Stimulated activated CD4-positive, alpha-beta T cell treated with anti-CD3 and anti-CD28 coated beads, TNF-alpha, amount 100 ng/mL, for 24 hours (primary cell): ENCODE data around the gene MFSD1.

Source experiments
- DNase-seq, 3 experiments: peaks; one replicate each; pipeline ENCODE4 v3.0.0-alpha.2; 2020; ENCODE audit warnings: low read depth in 3 of 3

The MFSD1 gene

DNA sequence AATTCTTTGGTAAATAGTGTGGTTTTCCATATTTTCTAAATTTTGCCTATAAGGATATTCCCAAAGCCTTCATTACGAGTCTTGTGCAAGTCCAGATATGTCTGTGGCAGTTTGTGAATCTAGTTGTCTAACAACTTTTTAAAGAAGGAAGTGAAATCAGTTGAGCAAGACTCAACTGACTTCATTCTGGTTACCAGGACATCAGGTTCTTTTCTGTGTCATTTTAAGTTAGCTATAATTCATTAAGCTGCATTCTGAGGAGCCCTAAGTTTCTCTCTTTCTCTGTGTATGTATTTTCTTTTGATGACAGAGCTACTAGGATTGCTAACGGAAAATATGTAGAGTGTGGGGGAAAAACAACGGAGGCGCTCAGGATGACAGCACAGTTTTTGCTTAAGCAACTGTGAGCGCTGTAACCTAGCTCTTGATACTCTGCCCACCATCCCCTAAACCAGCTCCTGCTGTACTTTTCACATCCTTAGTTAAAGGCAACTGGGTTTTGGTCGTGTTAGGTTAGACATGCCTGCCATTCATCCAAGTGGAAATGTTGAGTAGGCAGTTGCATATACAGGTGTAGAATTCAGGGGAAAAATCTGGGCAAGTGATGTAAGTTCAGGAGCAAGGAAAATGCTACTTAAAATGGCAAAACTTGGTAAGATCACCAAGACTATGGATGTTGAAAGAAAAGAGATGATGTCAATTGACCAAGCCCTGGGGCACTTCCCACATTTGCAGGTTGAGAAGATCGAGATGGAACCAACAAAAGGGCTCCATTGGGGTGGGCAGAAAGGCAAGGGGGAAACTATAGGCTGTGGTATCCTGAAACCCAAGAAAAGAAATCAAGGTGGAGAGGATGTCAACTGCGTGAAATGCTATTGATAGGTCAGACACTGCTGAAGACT lies 9.2 kb downstream of the MFSD1 start:
- DNase-seq, result no peak

DNA sequence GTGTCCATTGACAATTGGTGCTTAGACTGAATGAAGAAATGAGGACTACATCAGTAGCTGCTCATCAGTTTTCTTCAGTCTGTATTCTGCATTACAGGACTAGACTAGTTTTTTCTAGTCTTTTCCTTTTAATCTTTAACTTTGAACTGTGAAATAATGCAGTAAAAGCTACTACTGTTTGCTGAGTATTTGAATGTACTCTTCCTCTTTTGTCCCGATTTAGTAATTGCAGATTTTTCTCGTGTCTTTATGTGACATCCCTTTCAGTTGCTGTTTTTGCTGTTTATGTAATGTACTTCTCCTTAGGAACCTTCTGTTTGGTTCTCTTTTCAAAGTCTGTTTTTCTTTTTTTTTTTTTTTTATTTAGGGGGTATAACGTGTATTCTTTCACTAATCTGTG lies 17.4 kb downstream of the MFSD1 start:
- no peak for DNase-seq

DNA sequence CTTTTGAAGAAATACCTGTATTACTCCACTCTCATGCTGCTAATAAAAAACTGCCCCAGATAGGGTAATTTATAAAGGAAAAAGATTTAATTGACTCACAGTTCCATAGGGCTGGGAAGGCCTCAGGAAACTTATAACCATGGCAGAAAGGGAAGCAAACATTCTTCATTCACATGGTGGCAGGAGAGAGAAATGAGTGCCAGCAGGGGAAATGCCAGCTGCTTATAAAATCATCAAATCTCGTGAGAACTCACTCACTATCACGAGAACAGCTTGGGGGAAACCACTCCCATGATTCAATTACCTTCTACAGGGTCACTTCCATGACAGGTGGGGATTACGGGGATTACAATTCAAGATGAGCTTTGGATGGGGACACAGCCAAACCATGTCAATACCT lies 18.7 kb downstream of the MFSD1 start:
- DNase-seq, result no peak

- no peak for DNase-seq
Measured at GRCh38 chr3:158821847-158822246, 20.0 kb downstream of the MFSD1 start.

GRCh38 chr3:158823426-158823825 lies 21.6 kb downstream of the MFSD1 start:
- DNase-seq, result no peak

DNA sequence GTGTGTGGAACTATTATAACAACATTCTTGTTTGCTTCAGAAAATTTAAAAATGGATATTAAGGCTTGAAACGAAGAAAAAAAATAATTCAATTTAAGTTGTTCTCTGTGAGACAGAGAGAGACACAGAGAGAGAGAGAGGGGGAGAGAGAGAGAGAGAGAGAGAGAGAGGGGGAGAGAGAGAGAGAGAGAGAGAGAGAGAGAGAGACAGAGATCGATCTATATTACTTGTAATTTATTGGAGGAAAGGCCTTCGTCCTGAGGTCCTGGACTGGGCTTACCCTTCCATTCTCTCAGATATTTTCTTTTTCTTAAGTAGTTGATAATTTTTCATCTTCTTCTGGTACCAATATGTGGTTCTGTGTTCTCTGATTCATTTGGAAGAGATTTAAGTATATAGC lies 25.9 kb downstream of the MFSD1 start:
- DNase-seq, result no peak

GRCh38 chr3:158830391-158830790 lies 28.5 kb downstream of the MFSD1 start:
- no peak for DNase-seq

- no peak for DNase-seq
Measured at GRCh38 chr3:158831861-158832260, 30.0 kb downstream of the MFSD1 start.

DNA sequence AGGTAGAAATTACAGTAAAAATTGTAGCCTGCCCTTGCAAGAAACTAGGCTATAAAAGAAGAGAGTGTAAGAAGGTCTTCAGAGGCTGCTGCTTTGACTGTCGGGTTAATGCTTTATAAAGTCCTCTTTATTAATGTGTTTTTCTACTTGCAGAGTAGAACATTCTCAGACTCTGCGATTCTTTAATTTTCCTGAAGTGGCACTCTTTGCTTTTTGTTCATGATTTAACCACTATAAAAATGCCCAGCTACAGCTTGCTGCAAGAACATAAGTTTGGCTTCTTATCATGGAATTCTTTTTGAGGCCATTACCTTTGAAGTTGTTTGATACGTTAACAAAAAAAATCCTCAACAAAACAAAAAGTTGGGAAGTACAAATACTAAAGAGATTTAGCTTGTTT lies 33.8 kb downstream of the MFSD1 start:
- no peak for DNase-seq

DNA sequence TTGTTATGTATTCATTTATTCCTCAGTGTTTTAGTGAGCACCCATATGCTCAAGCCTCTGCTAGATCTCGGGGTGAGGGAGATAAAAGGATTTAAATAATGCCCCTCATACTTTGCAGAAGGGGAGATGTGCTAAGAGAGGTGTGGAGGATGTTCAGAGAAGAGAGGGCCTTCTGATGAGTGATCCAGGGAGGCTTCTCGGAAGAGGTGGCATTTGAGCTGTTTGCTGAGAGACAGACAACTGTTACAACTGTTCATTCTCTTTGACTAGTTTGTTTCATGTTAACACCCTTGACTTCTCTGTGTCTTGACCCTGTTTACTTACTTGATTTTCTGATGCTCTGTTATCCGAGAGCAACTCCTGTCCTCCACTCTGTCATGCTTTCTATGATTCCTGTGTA lies 34.5 kb downstream of the MFSD1 start:
- DNase-seq, result no peak

GRCh38 chr3:158837240-158837639 lies 35.4 kb downstream of the MFSD1 start:
- DNase-seq, result no peak

GRCh38 chr3:158839966-158840365 lies 38.1 kb downstream of the MFSD1 start:
- no peak for DNase-seq

- DNase-seq, result no peak
Measured at GRCh38 chr3:158841387-158841786, 39.5 kb downstream of the MFSD1 start.

DNA sequence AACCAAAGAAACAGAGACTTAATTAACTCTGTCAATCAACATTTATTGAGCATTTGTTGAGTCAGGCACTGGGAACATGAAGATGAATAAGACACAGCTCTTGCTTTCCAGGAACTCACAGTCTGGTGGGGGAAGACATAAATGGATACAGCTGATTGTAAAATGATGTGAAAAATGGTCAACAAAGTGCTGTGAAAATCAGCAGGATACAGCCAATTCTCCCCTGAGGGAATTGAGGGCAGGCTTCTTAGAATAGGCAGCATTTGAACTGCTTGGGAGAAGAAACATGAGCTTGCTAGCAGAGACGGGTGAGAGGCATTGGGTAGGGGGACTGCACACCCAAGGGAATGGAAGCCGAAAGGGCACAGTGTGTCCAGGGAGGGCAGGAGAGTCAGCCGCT lies 41.1 kb downstream of the MFSD1 start:
- DNase-seq, result no peak

DNA sequence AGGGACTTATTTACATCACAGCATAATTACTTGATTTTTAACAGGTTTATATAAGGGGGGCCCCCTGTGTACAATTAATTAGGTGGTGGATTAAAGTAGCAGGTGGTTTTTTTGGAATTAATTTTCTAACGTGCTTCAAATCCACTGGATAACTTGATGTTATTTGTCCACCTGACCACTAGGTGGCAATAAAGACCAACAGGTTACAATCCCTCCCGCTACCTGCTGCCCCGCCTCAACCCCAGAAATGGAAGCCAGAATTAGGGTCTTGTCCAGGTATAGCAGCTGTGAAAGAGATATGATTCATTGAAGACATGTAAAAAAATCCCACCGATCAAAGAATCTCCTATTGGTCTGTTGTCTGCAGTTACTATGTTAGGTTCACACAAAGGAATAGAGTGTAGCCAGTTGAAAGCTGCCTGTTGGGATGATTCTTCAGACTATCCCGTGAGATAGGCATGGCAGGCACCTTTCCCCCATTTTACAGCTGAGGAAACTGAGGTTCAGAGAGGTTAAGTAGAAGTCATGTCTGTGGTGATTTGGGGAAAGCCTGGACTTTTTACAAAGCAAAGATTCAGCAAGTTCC lies 44.0 kb downstream of the MFSD1 start:
- peak in 1 of 3 experiments; percentile 2 for DNase-seq

GRCh38 chr3:158846803-158847451 lies 45.1 kb downstream of the MFSD1 start:
- no peak for DNase-seq

DNA sequence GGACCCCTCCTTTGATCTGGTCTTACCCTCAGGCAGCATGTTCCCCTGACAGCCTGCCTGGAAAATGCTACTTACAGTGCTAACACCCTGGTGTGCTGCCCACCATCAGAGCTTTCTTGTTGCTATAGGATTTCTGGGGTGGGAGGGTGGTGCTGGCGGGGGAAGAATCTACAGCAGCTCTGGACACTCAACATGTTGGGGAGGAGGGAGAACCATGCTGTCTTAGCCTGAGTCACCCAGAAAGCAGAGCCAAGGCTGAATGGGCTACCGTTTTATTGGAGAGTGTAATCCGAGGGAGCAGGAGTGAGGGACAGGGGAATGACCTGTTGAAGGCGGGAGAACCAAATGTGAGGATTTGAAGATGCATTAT lies 45.6 kb downstream of the MFSD1 start:
- DNase-seq, result no peak

DNA sequence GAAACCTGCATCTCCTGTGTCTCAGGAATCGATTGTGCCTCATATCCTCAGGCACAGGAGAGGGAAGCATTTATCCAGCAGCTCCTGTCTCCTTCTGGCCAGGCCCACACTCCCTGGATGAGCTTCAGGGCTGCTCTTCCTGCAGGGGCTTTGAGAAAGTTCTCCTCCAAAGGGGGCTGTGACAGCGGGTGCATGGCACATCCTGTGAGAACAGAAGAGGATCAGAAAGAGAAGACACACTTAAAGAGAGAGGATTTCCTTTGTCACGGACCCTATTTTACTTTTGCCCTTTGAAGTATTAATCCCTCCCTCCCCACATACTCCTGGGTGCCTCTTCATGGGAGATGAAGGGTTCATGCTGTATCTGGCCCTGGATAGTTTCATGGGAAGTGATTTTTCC lies 46.0 kb downstream of the MFSD1 start:
- DNase-seq, result no peak

DNA sequence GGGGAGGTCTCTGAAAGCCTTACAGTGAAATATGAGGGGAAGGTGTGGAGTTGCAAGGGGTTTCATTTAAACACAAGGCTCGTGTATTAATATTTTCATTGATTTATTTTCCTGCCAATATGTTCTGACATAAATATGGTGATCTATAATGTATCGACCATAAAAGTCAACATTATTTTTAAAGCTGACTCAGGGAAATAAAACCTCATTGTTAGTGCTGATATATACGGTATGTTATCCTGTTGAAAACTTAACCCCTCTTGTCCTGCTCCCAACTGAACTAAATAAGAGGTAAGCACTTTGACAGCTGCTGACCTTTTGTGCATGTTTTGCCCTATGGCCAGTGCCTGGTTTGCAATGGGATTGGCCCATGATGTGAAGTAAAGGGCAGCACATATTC lies 47.9 kb downstream of the MFSD1 start:
- no peak for DNase-seq

- no peak for DNase-seq
Measured at GRCh38 chr3:158859362-158859761, 57.5 kb downstream of the MFSD1 start.

DNA sequence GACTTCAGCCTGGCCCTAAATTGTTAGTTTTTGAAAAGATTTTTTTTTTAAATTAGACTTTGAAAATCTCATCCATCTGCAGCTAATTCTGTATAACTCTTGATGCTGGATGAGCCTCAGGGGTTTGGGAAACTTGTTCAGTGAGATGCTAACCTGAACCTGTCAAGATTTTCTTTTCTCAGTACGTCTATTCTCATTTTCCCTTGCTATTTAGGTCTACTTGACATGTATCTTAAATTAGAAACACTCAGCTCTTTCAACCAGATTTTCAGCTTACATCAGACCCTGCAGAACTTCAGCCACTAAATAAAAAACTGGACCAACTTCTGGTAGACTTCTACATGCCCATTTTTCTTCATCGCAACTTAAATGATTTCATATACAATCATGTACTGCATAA lies 61.4 kb downstream of the MFSD1 start:
- DNase-seq, result no peak

DNA sequence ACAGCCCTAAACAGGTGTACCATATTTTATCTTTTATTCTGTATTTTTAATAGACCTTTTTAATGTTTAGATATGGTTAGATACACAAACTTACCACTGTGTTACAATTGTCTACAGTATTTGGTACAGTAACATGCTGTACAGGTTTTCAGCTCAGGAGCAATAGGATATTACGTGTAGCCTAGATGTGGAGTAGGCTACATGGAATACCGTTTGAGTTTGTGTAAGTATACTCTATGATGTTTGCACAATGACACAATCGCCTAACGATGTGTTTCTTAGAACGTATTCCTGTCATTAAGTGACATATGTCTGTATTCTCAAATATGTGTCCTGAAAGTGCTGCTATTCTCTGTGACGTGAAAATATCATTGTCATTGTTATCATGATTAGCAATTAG lies 62.6 kb downstream of the MFSD1 start:
- DNase-seq, result no peak

DNA sequence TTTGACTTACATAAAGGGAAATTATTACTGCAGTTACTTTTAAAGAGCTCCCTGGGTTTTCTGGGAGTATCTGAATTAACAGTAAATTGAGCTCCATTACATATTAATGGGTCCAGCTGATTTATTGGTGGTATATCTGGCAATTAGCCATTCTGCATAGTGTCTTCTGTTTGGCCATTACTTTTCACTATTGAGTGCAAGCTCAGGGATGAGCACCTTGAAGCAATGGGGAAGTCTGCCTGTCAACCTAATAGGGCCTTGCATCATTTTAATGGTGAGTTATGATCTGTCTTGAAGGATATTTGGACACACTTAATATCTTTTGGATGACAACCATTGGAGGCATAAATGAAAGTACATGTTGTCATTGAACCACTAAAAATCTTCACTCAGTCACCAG lies 73.8 kb downstream of the MFSD1 start:
- DNase-seq, result no peak
